Endothelial cell of umbilical vein (primary cell): ENCODE measurements around the gene STPG3. TPM values are rescaled to one million over a fixed set of nuclear protein-coding genes. Genes with fewer than 3 reads are reported as not detected.

ENCODE experiments used
- BruUV-seq: library from RNA; stranded (reverse); fragments of 400-500 nt; replicated peaks from 2 replicates; lab custom pipeline; 2021; lab: Mats Ljungman, UMichigan
- CTCF ChIA-PET: fragments of 300-600, 350-600 bp; sonication (Branson Sonifier 250); formaldehyde crosslinking; loops from one replicate; lab custom pipeline; 2021; ENCODE audit warnings: antibody characterized with exemption, inconsistent platforms; lab: Charles Lee
- POLR2A ChIA-PET: fragments of 300-600, 350-600 bp; sonication (Branson Sonifier 250); formaldehyde crosslinking; loops from one replicate; lab custom pipeline; 2021; ENCODE audit warnings: antibody characterized with exemption, inconsistent platforms; lab: Charles Lee
- DNase-seq: peaks from one replicate; pipeline ENCODE4 v3.0.0-alpha.2; 2011; ENCODE audit warnings: low read depth, low spot score
- FAIRE-seq: peaks from 2 replicates; lab custom pipeline; 2011; peaks lifted over from hg19 to GRCh38; lab: Jason Lieb, UNC
- H2AFZ ChIP-seq: 2 replicates; pipeline ENCODE4 v1.6.0; 2012; ENCODE audit warnings: low read depth, low read length, control low read depth, inconsistent platforms
- H3K27ac ChIP-seq: 2 replicates; pipeline ENCODE4 v1.5.1; 2011; ENCODE audit warnings: low read depth, mild to moderate bottlenecking, control low read depth, low read length, moderate library complexity; ENCODE audit not compliant: insufficient read depth
- H3K27me3 ChIP-seq, 2 experiments: 2 replicates each; pipeline versions ENCODE4 v1.6.0 to v1.6.1; 2011; ENCODE audit warnings: low read length in 2 of 2, mixed read lengths in 1 of 2; ENCODE audit not compliant: control insufficient read depth in 2 of 2, insufficient read depth in 2 of 2
- H3K36me3 ChIP-seq, 2 experiments: 2 replicates in 1 of 2; 3 replicates in 1 of 2; pipeline ENCODE4 v1.5.1; 2011; ENCODE audit warnings: low read length in 2 of 2, mild to moderate bottlenecking in 1 of 2, moderate library complexity in 1 of 2; ENCODE audit not compliant: control insufficient read depth in 2 of 2, insufficient read depth in 2 of 2; ENCODE audit errors: extremely low read depth in 1 of 2
- H3K4me1 ChIP-seq: 3 replicates; pipeline ENCODE4 v1.5.1; 2011; ENCODE audit warnings: mild to moderate bottlenecking, low read length; ENCODE audit not compliant: control insufficient read depth, insufficient read depth; ENCODE audit errors: extremely low read depth
- H3K4me2 ChIP-seq: 2 replicates; pipeline ENCODE4 v1.6.1; 2011; ENCODE audit warnings: low read length, control low read depth, mixed read lengths; ENCODE audit not compliant: insufficient read depth
- H3K4me3 ChIP-seq, 3 experiments: fragments of 200-600 bp in 1 of 3; sonication (generic), shearing (Covaris generic) in 1 of 3; replicated peaks in 1 of 3; 2 replicates each; pipeline ENCODE4 v1.5.1; 2011 to 2016; ENCODE audit warnings: control low read depth in 3 of 3, low read length in 3 of 3, mild to moderate bottlenecking in 2 of 3, inconsistent platforms in 1 of 3, low read depth in 1 of 3, moderate library complexity in 1 of 3; ENCODE audit not compliant: insufficient read depth in 1 of 3
- H3K79me2 ChIP-seq: 2 replicates; pipeline ENCODE4 v1.6.0; 2012; ENCODE audit warnings: low read length, inconsistent platforms; ENCODE audit not compliant: control insufficient read depth, insufficient read depth
- H3K9ac ChIP-seq: replicated peaks from 2 replicates; pipeline ENCODE3; 2011; ENCODE audit warnings: low read length, control low read depth; ENCODE audit not compliant: insufficient read depth; ENCODE audit errors: extremely low read depth
- H3K9me1 ChIP-seq: replicated peaks from 3 replicates; pipeline ENCODE4 v1.6.0; 2011; ENCODE audit warnings: mild to moderate bottlenecking, low read length; ENCODE audit not compliant: control insufficient read depth, insufficient read depth; ENCODE audit errors: extremely low read depth
- H3K9me3 ChIP-seq: replicated peaks from 2 replicates; pipeline ENCODE4 v1.5.1; 2012; ENCODE audit warnings: low read length, inconsistent platforms; ENCODE audit not compliant: control insufficient read depth, insufficient read depth
- H4K20me1 ChIP-seq: replicated peaks from 2 replicates; pipeline ENCODE3; 2011; ENCODE audit warnings: mild to moderate bottlenecking, low read length; ENCODE audit not compliant: control insufficient read depth, insufficient read depth; ENCODE audit errors: extremely low read depth
- CTCF ChIP-seq, 2 donors: IDR thresholded peaks; 1 replicate in 1 of 2; 2 replicates in 1 of 2; pipeline ENCODE4 v1.5.1; 2011; ENCODE audit warnings: low read length in 2 of 2, mild to moderate bottlenecking in 2 of 2, moderate library complexity in 2 of 2, control low read depth in 1 of 2, inconsistent platforms in 1 of 2, low read depth in 1 of 2; ENCODE audit not compliant: insufficient read depth in 1 of 2; ENCODE audit errors: extremely low read depth in 1 of 2
- EZH2 ChIP-seq: IDR thresholded peaks from 2 replicates; pipeline ENCODE4 v1.6.1; 2012; ENCODE audit warnings: borderline replicate concordance, low read depth, mild to moderate bottlenecking, moderate library complexity, low read length, inconsistent platforms; ENCODE audit not compliant: severe bottlenecking
- FOS ChIP-seq: IDR thresholded peaks from 2 replicates; pipeline ENCODE4 v1.6.1; 2011; ENCODE audit warnings: mild to moderate bottlenecking, low read length, moderate library complexity, borderline replicate concordance; ENCODE audit not compliant: insufficient read depth
- GATA2 ChIP-seq: IDR thresholded peaks from 2 replicates; pipeline ENCODE4 v1.7.0; 2011; ENCODE audit warnings: low read depth, mild to moderate bottlenecking, moderate library complexity, mixed read lengths, low read length; ENCODE audit not compliant: insufficient read length, insufficient read depth
- JUN ChIP-seq: IDR thresholded peaks from 2 replicates; pipeline ENCODE4 v1.6.1; 2011; ENCODE audit warnings: borderline replicate concordance, low read depth; ENCODE audit not compliant: insufficient read length, insufficient read depth
- MAX ChIP-seq: IDR thresholded peaks from 2 replicates; pipeline ENCODE4 v1.6.1; 2011; ENCODE audit not compliant: insufficient read depth, insufficient read length
- MYC ChIP-seq: IDR thresholded peaks from one replicate; pipeline ENCODE4 v1.6.1; 2011; ENCODE audit warnings: mild to moderate bottlenecking, low read depth, low read length
- POLR2A ChIP-seq: IDR thresholded peaks from 2 replicates; pipeline ENCODE4 v1.6.1; 2012; ENCODE audit warnings: low read depth, mild to moderate bottlenecking, control low read depth, low read length
- POLR2AphosphoS5 ChIP-seq: IDR thresholded peaks from 2 replicates; pipeline ENCODE4 v1.6.1; 2012; ENCODE audit warnings: low read depth, mild to moderate bottlenecking, control low read depth, low read length, moderate library complexity; ENCODE audit not compliant: insufficient read depth
- dilution Hi-C: fragments of 300-500 bp; cut with MboI; formaldehyde crosslinking; loops from one replicate; pipeline ENCODE4 v1.15.0; 2019; ENCODE audit warnings: low sequenced_read_pairs; ENCODE audit not compliant: extremely low pct_ligation_motif_present
- intact Hi-C: fragments of 100-400 bp; cut with micrococcal nuclease; formaldehyde crosslinking; loops from one replicate; pipeline ENCODE4 v1.10.0; 2022
- polyA plus RNA-seq, 4 experiments: library from polyadenylated mRNA; depleted of rRNA in 3 of 4; stranded (reverse) in 3 of 4; unstranded in 1 of 4; fragments of >200 nt; gene quantifications; 2 replicates each; pipeline versions ENCODE4 v1.2.1 to v1.2.3, GENCODE V29; 2011 to 2012; ENCODE audit warnings: missing spikeins in 1 of 4
- total RNA-seq: library from RNA; stranded (reverse); gene quantifications from 2 replicates; pipeline ENCODE4 v1.2.3, GENCODE V29; 2021

The STPG3 gene
- total and polyA plus RNA-seq, 2 donors (not counting 3 experiments of a cell fraction or from before 2014, with no cell fraction given), result not detected

GRCh38 chr9:137213160-137214060, 37.7 kb upstream of the STPG3 start:
- H3K36me3 ChIP-seq, result peaks cover 0 to 8% of the 10 kb centered on the region in 2 experiments
- intact Hi-C loops, result no loop called here
- H3K4me3 ChIP-seq, result no peak overlapping the region
- H3K9ac ChIP-seq, result no peak overlapping the region
- ChIA-PET CTCF (interaction anchor here (0.6 to 1.9 kb wide), 7 partner anchors 9 to 37 kb away, joined by 3 to 14 read pairs (median 4); partner anchors contain the start of gene RNF224), POLR2A (no interaction called here)
- H3K27ac ChIP-seq, result no peak overlapping the region
- no peaks in the 10 kb centered on the region for H3K79me2 ChIP-seq
- no TSS peak for BruUV-seq
- peaks cover under 1% of the 10 kb centered on the region for H3K4me1 ChIP-seq
- no peaks in the 10 kb centered on the region for H4K20me1 ChIP-seq
- H3K27me3 ChIP-seq, result no peaks in the 10 kb centered on the region
- no peaks in the 10 kb centered on the region for H3K9me1 ChIP-seq
- no peaks in the 10 kb centered on the region for H3K9me3 ChIP-seq
- DNase-seq (no peak), FAIRE-seq (no peak)
- dilution Hi-C loops, result no loop called here
- no peak overlapping the region for H2AFZ ChIP-seq
- H3K4me2 ChIP-seq, result no peak overlapping the region
- TF ChIP-seq CTCF (IDR thresholded peaks at IDR 0.05; ENCODE audit: extremely low read depth in 1 of 2, insufficient read depth in 1 of 2, low read depth in 1 of 2, low read length in 2 of 2), result no peak
- no peak for TF ChIP-seq GATA2
- TF ChIP-seq POLR2AphosphoS5, result no peak
- no peak for TF ChIP-seq MAX
- no peak for TF ChIP-seq FOS
- TF ChIP-seq POLR2A, result no peak
- TF ChIP-seq MYC, result no peak
- no peak for TF ChIP-seq JUN
- TF ChIP-seq EZH2, result no peak
